PC-9 (cell line): ENCODE data around the gene PPP1R15B. TPM values are rescaled to one million over a fixed set of nuclear protein-coding genes. Genes with fewer than 3 reads are reported as not detected.
A peak's percentile ranks its signal among the peaks of the same experiment; 100 is the strongest.

Source experiments
- BruUV-seq: library from RNA; stranded (reverse); fragments of 400-500 nt; replicated peaks from 2 replicates; lab custom pipeline; 2021; lab: Mats Ljungman, UMichigan
- CTCF ChIA-PET: fragments of 300-600 bp; sonication (Branson Sonifier 250); formaldehyde crosslinking; loops from one replicate; lab custom pipeline; 2022; ENCODE audit warnings: antibody characterized with exemption; lab: Charles Lee
- POLR2A ChIA-PET: fragments of 300-600 bp; sonication (Branson Sonifier 250); formaldehyde crosslinking; loops from one replicate; lab custom pipeline; 2022; ENCODE audit warnings: antibody characterized with exemption; ENCODE audit not compliant: unreplicated experiment; lab: Charles Lee
- DNase-seq, 2 experiments: peaks; one replicate each; pipeline versions ENCODE4 v3.0.0 to v3.0.0-alpha.2; 2015 to 2022; ENCODE audit warnings: mixed read lengths in 1 of 2
- H2AFZ ChIP-seq: fragments of 200-600 bp; sonication (generic); 2 replicates; pipeline ENCODE4 v1.8.1; 2017; ENCODE audit warnings: antibody characterized with exemption
- H3F3A ChIP-seq: fragments of 200-600 bp; sonication (generic); 2 replicates; pipeline ENCODE4 v1.8.1; 2017; ENCODE audit warnings: antibody characterized with exemption, mild to moderate bottlenecking, low read depth; ENCODE audit not compliant: insufficient read depth
- H3K27ac ChIP-seq: fragments of 200-600 bp; sonication (generic); 2 replicates; pipeline ENCODE4 v1.6.1; 2016; ENCODE audit warnings: mixed run types
- H3K27me3 ChIP-seq: fragments of 200-600 bp; sonication (generic); 2 replicates; pipeline ENCODE4 v1.6.1; 2016; ENCODE audit warnings: low read depth, mixed run types; ENCODE audit not compliant: insufficient read depth
- H3K36me3 ChIP-seq: fragments of 200-600 bp; sonication (generic); 2 replicates; pipeline ENCODE4 v1.6.1; 2016; ENCODE audit warnings: low read depth, mixed run types
- H3K4me1 ChIP-seq: fragments of 200-600 bp; sonication (generic); replicated peaks from 2 replicates; pipeline ENCODE4 v1.6.1; 2016; ENCODE audit warnings: mixed run types; ENCODE audit not compliant: insufficient read depth
- H3K4me2 ChIP-seq: fragments of 200-600 bp; sonication (generic); 2 replicates; pipeline ENCODE4 v1.6.1; 2017; ENCODE audit warnings: mixed run types
- H3K4me3 ChIP-seq: fragments of 200-600 bp; sonication (generic); 2 replicates; pipeline ENCODE4 v1.6.1; 2016; ENCODE audit warnings: mixed run types
- H3K79me2 ChIP-seq: fragments of 200-600 bp; sonication (generic); 2 replicates; pipeline ENCODE4 v1.6.1; 2017; ENCODE audit warnings: low read depth, mixed run types
- H3K9me2 ChIP-seq: fragments of 200-600 bp; sonication (generic); 2 replicates; pipeline ENCODE4 v1.8.1; 2017; ENCODE audit warnings: mild to moderate bottlenecking; ENCODE audit not compliant: insufficient read depth
- H3K9me3 ChIP-seq: fragments of 200-600 bp; sonication (generic); 2 replicates; pipeline ENCODE4 v1.8.1; 2016; ENCODE audit warnings: low read depth; ENCODE audit not compliant: insufficient read depth
- H4K20me1 ChIP-seq: fragments of 200-600 bp; sonication (generic); 2 replicates; pipeline ENCODE4 v1.8.1; 2017; ENCODE audit not compliant: insufficient read depth
- EZH2 ChIP-seq: fragments of 200-600 bp; sonication (generic); IDR thresholded peaks from 2 replicates; pipeline ENCODE4 v1.8.0; 2017; ENCODE audit warnings: antibody characterized with exemption, low read depth
- intact Hi-C: fragments of 100-400 bp; cut with micrococcal nuclease; formaldehyde crosslinking; loops from one replicate; pipeline ENCODE4 v1.10.0; 2022; ENCODE audit not compliant: unreplicated experiment
- total RNA-seq: library from RNA; stranded (reverse); gene quantifications from 2 replicates; pipeline ENCODE4 v1.2.3, GENCODE V29; 2021
- TF ChIP-seq, protein P1 (sequence below): fragments of 200-600 bp; sonication (generic); conservative IDR thresholded peaks from 2 replicates; pipeline ENCODE4 v1.6.1; 2017; ENCODE audit warnings: mixed run types, antibody characterized with exemption, mild to moderate bottlenecking, moderate library complexity

The PPP1R15B gene
- total RNA-seq, 1 experiment from 2014 or later, result 40.9 TPM

GRCh38 chr1:204445860-204446412 lies 34.3 kb upstream of the PPP1R15B start:
- peaks cover 54% of the 10 kb centered on the region for H3K79me2 ChIP-seq
- H3K9me2 ChIP-seq, result no peaks in the 10 kb centered on the region
- ChIA-PET POLR2A (no interaction called here), CTCF (interaction anchor here (0.8 to 3.8 kb wide), 2 partner anchors 48 to 57 kb away, joined by 3 to 27 read pairs; partner anchors contain the start of gene PIK3C2B)
- H3K4me2 ChIP-seq, result no peak overlapping the region
- H2AFZ ChIP-seq, result no peak overlapping the region
- BruUV-seq, result no TSS peak
- peaks cover 76% of the 10 kb centered on the region for H3F3A ChIP-seq
- peaks cover 73% of the 10 kb centered on the region for H3K4me1 ChIP-seq
- no peak for DNase-seq
- no peaks in the 10 kb centered on the region for H4K20me1 ChIP-seq
- no peaks in the 10 kb centered on the region for H3K27me3 ChIP-seq
- peaks cover 13% of the 10 kb centered on the region for H3K9me3 ChIP-seq
- peaks cover 68% of the 10 kb centered on the region for H3K36me3 ChIP-seq
- no peak overlapping the region for H3K27ac ChIP-seq
- intact Hi-C loops, result no loop called here
- no peak for TF ChIP-seq EZH2
- TF ChIP-seq, protein P1, sequence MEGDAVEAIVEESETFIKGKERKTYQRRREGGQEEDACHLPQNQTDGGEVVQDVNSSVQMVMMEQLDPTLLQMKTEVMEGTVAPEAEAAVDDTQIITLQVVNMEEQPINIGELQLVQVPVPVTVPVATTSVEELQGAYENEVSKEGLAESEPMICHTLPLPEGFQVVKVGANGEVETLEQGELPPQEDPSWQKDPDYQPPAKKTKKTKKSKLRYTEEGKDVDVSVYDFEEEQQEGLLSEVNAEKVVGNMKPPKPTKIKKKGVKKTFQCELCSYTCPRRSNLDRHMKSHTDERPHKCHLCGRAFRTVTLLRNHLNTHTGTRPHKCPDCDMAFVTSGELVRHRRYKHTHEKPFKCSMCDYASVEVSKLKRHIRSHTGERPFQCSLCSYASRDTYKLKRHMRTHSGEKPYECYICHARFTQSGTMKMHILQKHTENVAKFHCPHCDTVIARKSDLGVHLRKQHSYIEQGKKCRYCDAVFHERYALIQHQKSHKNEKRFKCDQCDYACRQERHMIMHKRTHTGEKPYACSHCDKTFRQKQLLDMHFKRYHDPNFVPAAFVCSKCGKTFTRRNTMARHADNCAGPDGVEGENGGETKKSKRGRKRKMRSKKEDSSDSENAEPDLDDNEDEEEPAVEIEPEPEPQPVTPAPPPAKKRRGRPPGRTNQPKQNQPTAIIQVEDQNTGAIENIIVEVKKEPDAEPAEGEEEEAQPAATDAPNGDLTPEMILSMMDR, result no peak; the same call in none of the 2 replicates
- H3K4me3 ChIP-seq, result no peak overlapping the region

- Histone ChIP-seq H3K4me3 (no peak overlapping the region), H3K9me2 (no peaks in the 10 kb centered on the region), H3K9me3 (peaks cover 13% of the 10 kb centered on the region), H3K4me2 (peak overlapping the region; percentile 63), H3F3A (peaks cover 75% of the 10 kb centered on the region), H3K27me3 (no peaks in the 10 kb centered on the region), H3K79me2 (peaks cover 44% of the 10 kb centered on the region), H3K36me3 (peaks cover 66% of the 10 kb centered on the region), H2AFZ (no peak overlapping the region), H3K27ac (peak overlapping the region; percentile 89), H3K4me1 (peaks cover 70% of the 10 kb centered on the region), H4K20me1 (no peaks in the 10 kb centered on the region)
- CTCF ChIA-PET, result interaction anchor here (0.9 to 1.2 kb wide), 4 partner anchors 10 to 245 kb away, joined by 3 to 5 read pairs (median 4); no protein-coding TSS in a partner anchor
- POLR2A ChIA-PET, result interaction anchor here (0.6 to 1.0 kb wide), 3 partner anchors 33 to 1135 kb away, joined by 4 to 6 read pairs (median 5); no protein-coding TSS in a partner anchor
- no TSS peak for BruUV-seq
- TF ChIP-seq, protein P1, result no peak
- TF ChIP-seq EZH2, result no peak
- intact Hi-C loops, result loop anchor here (2.0 kb wide), 1 partner anchor 35 kb away; no protein-coding TSS in a partner anchor
- peak; percentile 57 to 88 for DNase-seq
Measured at GRCh38 chr1:204443871-204444581, 32.4 kb upstream of the PPP1R15B start.

- Histone ChIP-seq H3K9me2 (no peaks in the 10 kb centered on the region), H3K36me3 (peaks cover 65% of the 10 kb centered on the region), H2AFZ (no peak overlapping the region), H4K20me1 (no peaks in the 10 kb centered on the region), H3K79me2 (peaks cover 44% of the 10 kb centered on the region), H3K4me1 (peaks cover 72% of the 10 kb centered on the region), H3K27me3 (no peaks in the 10 kb centered on the region), H3K27ac (peak overlapping the region; percentile 89), H3K4me3 (peak overlapping the region; percentile 15; the same call in 1 of the 2 replicates), H3K9me3 (peaks cover 11% of the 10 kb centered on the region), H3K4me2 (peak overlapping the region; percentile 63), H3F3A (peaks cover 76% of the 10 kb centered on the region)
- TF ChIP-seq EZH2, result no peak
- TF ChIP-seq, protein P1, result no peak
- CTCF ChIA-PET, result interaction anchor here (0.6 to 1.2 kb wide), 5 partner anchors 12 to 313 kb away, joined by 3 to 4 read pairs (median 3); no protein-coding TSS in a partner anchor
- POLR2A ChIA-PET, result interaction anchor here (0.6 to 0.7 kb wide), 2 partner anchors 363 to 1136 kb away, joined by 4 to 5 read pairs; no protein-coding TSS in a partner anchor
- DNase-seq, result peak; percentile 95 to 98
- BruUV-seq, result no TSS peak
- intact Hi-C loops, result loop anchor here (2.0 kb wide), 1 partner anchor 36 kb away; no protein-coding TSS in a partner anchor
Measured at GRCh38 chr1:204443260-204443619, 31.6 kb upstream of the PPP1R15B start.
